GM12892 (cell line): Measurements from ENCODE around the gene GPR146.
A peak's percentile ranks its signal among the peaks of the same experiment; 100 is the strongest.

Experiments used
- POLR2A ChIP-seq: IDR thresholded peaks from 2 replicates; pipeline ENCODE4 v1.6.1; 2011; ENCODE audit warnings: low read depth, low read length, control low read depth
- TAF1 ChIP-seq: IDR thresholded peaks from 2 replicates; pipeline ENCODE4 v1.6.1; 2011; ENCODE audit warnings: low read depth, mild to moderate bottlenecking, control low read depth, low read length, borderline replicate concordance

DNA sequence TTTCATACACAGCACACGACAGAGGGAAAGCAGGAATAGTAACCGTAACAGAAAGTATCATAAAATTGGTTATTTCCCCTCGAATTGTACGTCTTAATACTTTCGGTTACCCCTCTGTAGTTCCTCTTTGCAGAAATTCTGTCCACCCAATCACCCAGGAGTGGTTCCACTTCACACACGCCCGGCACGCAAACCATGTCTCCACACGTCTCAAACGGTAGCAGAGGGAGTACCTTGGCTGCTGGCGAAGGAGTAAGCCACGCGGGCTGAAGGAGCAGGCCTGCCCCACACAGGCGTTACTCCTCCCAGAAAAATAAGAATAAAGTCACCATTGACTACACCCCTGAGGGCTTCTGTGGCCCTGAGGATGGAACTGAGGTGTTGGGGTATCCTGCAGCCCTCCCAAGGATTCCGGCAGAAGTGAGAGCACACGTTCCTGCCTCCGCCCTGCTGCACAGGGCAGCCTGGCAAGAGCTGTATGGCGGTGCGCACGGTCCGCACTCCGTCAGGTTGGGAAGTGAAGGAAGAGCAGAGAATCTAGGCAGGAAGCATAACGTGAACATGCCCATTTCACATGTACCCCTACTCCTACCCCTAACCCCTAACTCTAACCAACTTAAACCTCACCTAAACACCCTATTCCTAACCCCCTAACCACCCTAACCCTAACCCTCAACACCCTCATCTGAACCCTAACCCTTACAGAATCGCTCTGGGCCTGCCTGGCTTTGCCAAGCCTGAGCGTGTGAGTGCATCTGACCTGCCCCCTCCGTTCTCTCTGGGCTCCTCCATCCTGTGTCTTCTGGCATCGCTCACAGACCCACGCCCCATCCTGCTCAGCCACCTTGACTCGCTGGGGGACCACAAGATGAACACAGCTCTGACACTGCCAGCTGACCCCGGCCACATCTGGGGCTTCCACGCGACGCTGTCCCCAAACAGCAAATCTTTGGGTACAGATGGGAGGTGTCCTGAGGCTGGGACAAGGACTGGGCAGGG is 18.2 kb downstream of the GPR146 start:
- TF ChIP-seq POLR2A (peak; percentile 40; the same call in 1 of the 2 replicates), TAF1 (no peak)
